IMR-90 (cell line): Measurements from ENCODE around the gene PLCH2. TPM values are rescaled to one million over a fixed set of nuclear protein-coding genes. Genes with fewer than 3 reads are reported as not detected.

Experiments used
- ATAC-seq: fragments of 200-7000 bp; cut with Tn5 transposase; 2 replicates; pipeline ENCODE4 v1.9.1; 2020; ENCODE audit warnings: low read depth, mild to moderate bottlenecking, moderate library complexity
- BruUV-seq: library from RNA; stranded (reverse); fragments of 400-500 nt; replicated peaks from 2 replicates; lab custom pipeline; 2021; lab: Mats Ljungman, UMichigan
- CTCF ChIA-PET: fragments of 300-600 bp; formaldehyde crosslinking; extraction: SDS; loops from one replicate; lab custom pipeline; 2021; ENCODE audit warnings: antibody characterized with exemption; lab: Yijun Ruan, JAX
- POLR2A ChIA-PET: fragments of 300-600 bp; sonication (Branson Sonifier 250); formaldehyde crosslinking; loops from one replicate; lab custom pipeline; 2022; ENCODE audit warnings: antibody characterized with exemption; ENCODE audit not compliant: unreplicated experiment; lab: Charles Lee
- DNase-seq: peaks from one replicate; pipeline ENCODE4 v3.0.0; 2013
- H2AFZ ChIP-seq: replicated peaks from 2 replicates; pipeline ENCODE3; 2013; ENCODE audit warnings: low read length, mild to moderate bottlenecking; ENCODE audit not compliant: poor library complexity
- H2AK5ac ChIP-seq: 2 replicates; pipeline ENCODE4 v1.6.1; 2013; ENCODE audit warnings: low read depth, low read length, inconsistent platforms
- H2AK9ac ChIP-seq: replicated peaks from 2 replicates; pipeline ENCODE3; 2013; ENCODE audit warnings: mild to moderate bottlenecking, low read depth, low read length, moderate library complexity; ENCODE audit not compliant: poor library complexity
- H2BK120ac ChIP-seq: 2 replicates; pipeline ENCODE4 v1.6.1; 2013; ENCODE audit warnings: low read depth, low read length, inconsistent platforms
- H2BK15ac ChIP-seq: 3 replicates; pipeline ENCODE4 v1.6.1; 2013; ENCODE audit warnings: low read depth, low read length, inconsistent platforms
- H2BK20ac ChIP-seq: 2 replicates; pipeline ENCODE4 v1.6.1; 2013; ENCODE audit warnings: low read depth, mild to moderate bottlenecking, inconsistent platforms, low read length, moderate library complexity
- H2BK5ac ChIP-seq: 2 replicates; pipeline ENCODE4 v1.6.1; 2013; ENCODE audit warnings: mild to moderate bottlenecking, low read depth, low read length, inconsistent platforms; ENCODE audit not compliant: poor library complexity, severe bottlenecking
- H3K14ac ChIP-seq: replicated peaks from 2 replicates; pipeline ENCODE4 v1.6.1; 2013; ENCODE audit warnings: low read depth, low read length, inconsistent platforms
- H3K18ac ChIP-seq: 2 replicates; pipeline ENCODE4 v1.6.1; 2013; ENCODE audit warnings: low read depth, low read length, control low read depth
- H3K23ac ChIP-seq: 2 replicates; pipeline ENCODE4 v1.6.1; 2013; ENCODE audit warnings: low read depth, low read length, inconsistent platforms
- H3K27ac ChIP-seq: 2 replicates; pipeline ENCODE4 v1.5.1; 2013; ENCODE audit warnings: mild to moderate bottlenecking, control low read depth, low read length; ENCODE audit not compliant: insufficient read depth
- H3K27me3 ChIP-seq: 2 replicates; pipeline ENCODE4 v1.6.1; 2013; ENCODE audit warnings: low read length; ENCODE audit not compliant: control insufficient read depth, insufficient read depth
- H3K36me3 ChIP-seq: 2 replicates; pipeline ENCODE4 v1.6.1; 2013; ENCODE audit warnings: low read length, mixed read lengths; ENCODE audit not compliant: control insufficient read depth, insufficient read depth
- H3K4ac ChIP-seq: 2 replicates; pipeline ENCODE4 v1.6.1; 2013; ENCODE audit warnings: low read depth, low read length, inconsistent platforms
- H3K4me1 ChIP-seq: 2 replicates; pipeline ENCODE4 v1.6.1; 2013; ENCODE audit warnings: low read length, mixed read lengths; ENCODE audit not compliant: control insufficient read depth, insufficient read depth
- H3K4me2 ChIP-seq: 2 replicates; pipeline ENCODE4 v1.6.1; 2013; ENCODE audit warnings: low read depth, mild to moderate bottlenecking, control low read depth, low read length, moderate library complexity
- H3K4me3 ChIP-seq: 2 replicates; pipeline ENCODE4 v1.5.1; 2013; ENCODE audit warnings: low read depth, mild to moderate bottlenecking, control low read depth, low read length, moderate library complexity; ENCODE audit not compliant: insufficient read depth
- H3K56ac ChIP-seq: 2 replicates; pipeline ENCODE4 v1.6.1; 2013; ENCODE audit warnings: low read length, inconsistent platforms; ENCODE audit not compliant: insufficient read depth; ENCODE audit errors: extremely low read depth
- H3K79me1 ChIP-seq, 2 experiments: 2 replicates each; pipeline ENCODE4 v1.6.1; 2013; ENCODE audit warnings: low read length in 2 of 2, inconsistent platforms in 1 of 2, low read depth in 1 of 2
- H3K9ac ChIP-seq: 2 replicates; pipeline ENCODE4 v1.6.1; 2013; ENCODE audit warnings: low read depth, low read length, control low read depth
- H3K9me1 ChIP-seq: 2 replicates; pipeline ENCODE4 v1.6.1; 2013; ENCODE audit warnings: low read length, inconsistent platforms; ENCODE audit not compliant: insufficient read depth
- H3K9me3 ChIP-seq: 2 replicates; pipeline ENCODE4 v1.6.1; 2013; ENCODE audit warnings: low read length; ENCODE audit not compliant: control insufficient read depth, insufficient read depth
- H4K20me1 ChIP-seq: 2 replicates; pipeline ENCODE4 v1.6.1; 2013; ENCODE audit warnings: low read length, inconsistent platforms; ENCODE audit not compliant: insufficient read depth
- H4K5ac ChIP-seq: 2 replicates; pipeline ENCODE4 v1.6.1; 2013; ENCODE audit warnings: mild to moderate bottlenecking, low read depth, low read length, control low read depth
- H4K8ac ChIP-seq, 2 experiments: 2 replicates each; pipeline ENCODE4 v1.6.1; 2013; ENCODE audit warnings: low read depth in 2 of 2, low read length in 2 of 2, control low read depth in 1 of 2, inconsistent platforms in 1 of 2
- H4K91ac ChIP-seq: 2 replicates; pipeline ENCODE4 v1.6.1; 2013; ENCODE audit warnings: low read depth, low read length, inconsistent platforms; ENCODE audit not compliant: insufficient read depth
- CHD1 ChIP-seq: IDR thresholded peaks from 2 replicates; pipeline ENCODE4 v1.6.1; 2012; ENCODE audit warnings: low read depth, low read length, improper control_type of control experiment
- MAFK ChIP-seq: IDR thresholded peaks from 2 replicates; pipeline ENCODE4 v1.6.1; 2012; ENCODE audit warnings: low read depth, low read length, improper control_type of control experiment
- POLR2A ChIP-seq: IDR thresholded peaks from 2 replicates; pipeline ENCODE4 v1.6.1; 2012; ENCODE audit warnings: mild to moderate bottlenecking, low read depth, low read length
- SMC3 ChIP-seq: fragments of 150-350 bp; IDR thresholded peaks from 2 replicates; pipeline ENCODE4 v1.6.1; 2016; ENCODE audit warnings: low read depth, mild to moderate bottlenecking, antibody characterized with exemption, low read length, moderate library complexity
- WGBS, 2 experiments: methylation state at CpG; one replicate each; pipeline versions ENCODE4 v1.1.5 to v1.1.7; 2013; ENCODE audit warnings: missing lambda C conversion rate in 2 of 2; ENCODE audit not compliant: insufficient read length in 1 of 2; ENCODE audit errors: extremely low coverage in 2 of 2; 5-methylcytosine and 5-hydroxymethylcytosine counted together
- dilution Hi-C: fragments of 300-500 bp; cut with HindIII; formaldehyde crosslinking; loops from one replicate; pipeline ENCODE4 v1.14.3; 2018; ENCODE audit warnings: low sequenced_read_pairs; ENCODE audit not compliant: unreplicated experiment
- in situ Hi-C: fragments of 300-500 bp; cut with MboI; formaldehyde crosslinking; loops from 3 replicates; pipeline ENCODE4 v1.14.3; 2019; ENCODE audit warnings: low sequenced_read_pairs, inconsistent platforms, mixed read lengths
- intact Hi-C: fragments of 100-400 bp; cut with micrococcal nuclease; formaldehyde crosslinking; loops from 2 replicates; pipeline ENCODE4 v1.10.0; 2022
- polyA plus RNA-seq, 3 experiments: library from polyadenylated mRNA; depleted of rRNA; stranded (reverse); fragments of >200 nt; gene quantifications; 2 replicates each; pipeline ENCODE4 v1.2.3, GENCODE V29; 2012; ENCODE audit warnings: low replicate concordance in 1 of 3
- total RNA-seq: library from RNA; depleted of rRNA; stranded (reverse); fragments of >200 nt; gene quantifications from 2 replicates; pipeline ENCODE4 v1.2.3, GENCODE V29; 2012

PLCH2 gene
- total and polyA plus RNA-seq, 2 of the 4 experiments (the other 2 are of a cell fraction), result 0.18 to 1.9 TPM

- no peak overlapping the region for H3K9ac ChIP-seq
- H3K23ac ChIP-seq, result no peak overlapping the region
- H3K14ac ChIP-seq, result no peak overlapping the region
- DNase-seq, result peak; percentile 27
- H3K79me1 ChIP-seq, result peaks cover 0 to 10% of the 10 kb centered on the region in 2 experiments; a peak in 1 of 4 replicates
- peaks cover 8% of the 10 kb centered on the region for H3K4me1 ChIP-seq
- WGBS, 2 experiments, result 25% methylated on average over 16 of the region's 26 CpGs; no CpG with 5 or more reads in 1 of the 2 experiments
- H2AK5ac ChIP-seq, result 0 out of 2 replicates have a peak overlapping the region, but pooled peaks have one; percentile 16
- no peak overlapping the region for H3K4me2 ChIP-seq
- TF ChIP-seq CHD1 (no peak), MAFK (no peak), POLR2A (no peak), SMC3 (no peak)
- in situ Hi-C loops, result loop anchor here (5.0 to 25.0 kb wide), 2 partner anchors 131 to 356 kb away; partner anchors contain the start of genes FAAP20 and PEX10
- dilution Hi-C loops, result no loop called here
- H4K91ac ChIP-seq, result no peak overlapping the region
- H4K8ac ChIP-seq, result no peak overlapping the region
- no peak overlapping the region for H3K56ac ChIP-seq
- no peak overlapping the region for H3K4me3 ChIP-seq
- no peak overlapping the region for H2BK20ac ChIP-seq
- H2BK15ac ChIP-seq, result no peak overlapping the region
- CTCF ChIA-PET, result no interaction called here
- POLR2A ChIA-PET, result no interaction called here
- peak overlapping the region; percentile 82 for H2AK9ac ChIP-seq
- peak overlapping the region; percentile 71 for H2AFZ ChIP-seq
- H4K20me1 ChIP-seq, result 0 out of 2 replicates have a peak, but pooled peaks cover 3% of the 10 kb centered on the region
- H3K27ac ChIP-seq, result no peak overlapping the region
- no peak overlapping the region for H2BK120ac ChIP-seq
- peaks cover 2% of the 10 kb centered on the region; the same call in 1 of the 2 replicates for H3K27me3 ChIP-seq
- no peak overlapping the region for H3K18ac ChIP-seq
- intact Hi-C loops, result no loop called here
- no TSS peak for BruUV-seq
- H4K5ac ChIP-seq, result no peak overlapping the region
- no peak overlapping the region for H3K4ac ChIP-seq
- H3K9me3 ChIP-seq, result no peaks in the 10 kb centered on the region
- no peak for ATAC-seq
- no peak overlapping the region for H2BK5ac ChIP-seq
- H3K9me1 ChIP-seq, result no peaks in the 10 kb centered on the region
- H3K36me3 ChIP-seq, result no peaks in the 10 kb centered on the region
Measured at GRCh38 chr1:2543543-2544092, 67.5 kb downstream of the PLCH2 start.
